Testis (tissue), 3 donors: ENCODE results near the gene OAS2. TPM values are rescaled to one million over a fixed set of nuclear protein-coding genes. Genes with fewer than 3 reads are reported as not detected.

ENCODE experiments used
- DNase-seq: peaks from one replicate; pipeline ENCODE4 v3.0.0-alpha.2; 2019
- H3K27ac ChIP-seq, 2 donors: fragments of 200-600 bp; sonication (generic); one replicate each; pipeline ENCODE4 v1.5.1; 2019
- H3K27me3 ChIP-seq: fragments of 200-600 bp; sonication (generic); one replicate; pipeline ENCODE4 v1.5.1; 2019
- H3K36me3 ChIP-seq: fragments of 200-600 bp; sonication (generic); one replicate; pipeline ENCODE4 v1.5.1; 2017; ENCODE audit warnings: low read depth; ENCODE audit errors: missing control alignments
- H3K4me1 ChIP-seq: fragments of 200-600 bp; sonication (generic); one replicate; pipeline ENCODE4 v1.5.1; 2019
- H3K4me3 ChIP-seq, 2 donors: fragments of 200-600 bp; sonication (generic); one replicate each; pipeline ENCODE4 v1.5.1; 2017 to 2019
- H3K9me3 ChIP-seq: fragments of 200-600 bp; sonication (generic); one replicate; pipeline ENCODE4 v1.5.1; 2017
- CTCF ChIP-seq, 3 experiments: fragments of 450-650 bp in 2 of 3; fragments of 200-600 bp in 1 of 3; sonication (generic) in 1 of 3; IDR thresholded peaks; one replicate each; pipeline ENCODE4 v1.5.1; 2016 to 2019; ENCODE audit warnings: antibody characterized with exemption in 3 of 3, mild to moderate bottlenecking in 2 of 3, moderate library complexity in 1 of 3
- POLR2A ChIP-seq: fragments of 450-650 bp; IDR thresholded peaks from one replicate; pipeline ENCODE4 v1.6.1; 2017; ENCODE audit warnings: antibody characterized with exemption, mild to moderate bottlenecking, moderate library complexity
- WGBS, 2 donors: methylation state at CpG; one replicate each; pipeline ENCODE4 v1.1.5; 2018; 5-methylcytosine and 5-hydroxymethylcytosine counted together
- intact Hi-C: fragments of 100-400 bp; cut with DNase I; formaldehyde crosslinking; loops from one replicate; pipeline ENCODE4 v1.15.1; 2023; ENCODE audit warnings: low total_unique reads
- polyA plus RNA-seq: library from polyadenylated mRNA; stranded (reverse); fragments of 350-450 nt; fragmentation: Illumina TruSeq; extraction: RNeasy Lipid Tissue Mini Kit (QIAGEN cat#74804); gene quantifications from one replicate; pipeline ENCODE4 v1.2.3, GENCODE V29; 2014; ENCODE audit warnings: low read depth, low replicate concordance; ENCODE audit not compliant: insufficient read depth
- total RNA-seq, 2 donors: library from RNA; depleted of rRNA; stranded (reverse); fragments of >200 nt; gene quantifications; one replicate each; pipeline ENCODE4 v1.2.3, GENCODE V29; 2016

Gene OAS2
- total and polyA plus RNA-seq, 3 donors from 2014 or later, result 3.2 to 9.0 (median 3.5) TPM

- intact Hi-C loops, result no loop called here
- no peak overlapping the region for H3K4me3 ChIP-seq
- peaks cover 4% of the 10 kb centered on the region for H3K4me1 ChIP-seq
- 63 to 89% methylated on average over 4 of the region's 4 CpGs for WGBS, 2 donors
- TF ChIP-seq CTCF (IDR thresholded peaks at IDR 0.05), result no peak
- TF ChIP-seq POLR2A, result no peak
- H3K36me3 ChIP-seq, result no peaks in the 10 kb centered on the region
- H3K9me3 ChIP-seq, result no peaks in the 10 kb centered on the region
- no peak overlapping the region for H3K27ac ChIP-seq
- H3K27me3 ChIP-seq, result no peaks in the 10 kb centered on the region
- DNase-seq, result no peak
These were observed 49.4 kb downstream of the OAS2 start for GRCh38 chr12:113027726-113028125.

GRCh38 chr12:113030875-113031525 is 52.7 kb downstream of the OAS2 start:
- 31 to 38% methylated on average over 9 of the region's 9 CpGs for WGBS, 2 donors
- Histone ChIP-seq H3K4me3 (no peak overlapping the region), H3K27ac (no peak overlapping the region), H3K4me1 (peaks cover 4% of the 10 kb centered on the region), H3K36me3 (no peaks in the 10 kb centered on the region), H3K27me3 (no peaks in the 10 kb centered on the region), H3K9me3 (no peaks in the 10 kb centered on the region)
- peak; percentile 67 for DNase-seq
- intact Hi-C loops, result no loop called here
- TF ChIP-seq CTCF (IDR thresholded peaks at IDR 0.05) (peak; percentile 56 to 78 (median 73)), POLR2A (no peak)

GRCh38 chr12:113039911-113040445 is 61.7 kb downstream of the OAS2 start:
- Histone ChIP-seq H3K9me3 (no peaks in the 10 kb centered on the region), H3K27me3 (no peaks in the 10 kb centered on the region), H3K36me3 (no peaks in the 10 kb centered on the region), H3K4me1 (no peaks in the 10 kb centered on the region), H3K4me3 (no peak overlapping the region), H3K27ac (no peak overlapping the region)
- intact Hi-C loops, result no loop called here
- WGBS, 2 donors, result 73 to 83% methylated on average over 4 of the region's 4 CpGs
- TF ChIP-seq POLR2A (no peak), CTCF (IDR thresholded peaks at IDR 0.05) (no peak)
- DNase-seq, result no peak

- intact Hi-C loops, result no loop called here
- Histone ChIP-seq H3K27me3 (no peaks in the 10 kb centered on the region), H3K4me3 (no peak overlapping the region), H3K9me3 (no peaks in the 10 kb centered on the region), H3K36me3 (no peaks in the 10 kb centered on the region), H3K27ac (no peak overlapping the region), H3K4me1 (no peaks in the 10 kb centered on the region)
- TF ChIP-seq POLR2A, result no peak
- no peak for TF ChIP-seq CTCF (IDR thresholded peaks at IDR 0.05)
- peak; percentile 26 for DNase-seq
- WGBS, 2 donors, result 67 to 74% methylated on average over 7 of the region's 7 CpGs
These were observed 62.4 kb downstream of the OAS2 start for GRCh38 chr12:113040722-113041171.

- no peak for TF ChIP-seq CTCF (IDR thresholded peaks at IDR 0.05)
- TF ChIP-seq POLR2A, result no peak
- Histone ChIP-seq H3K4me1 (no peaks in the 10 kb centered on the region), H3K27me3 (no peaks in the 10 kb centered on the region), H3K9me3 (no peaks in the 10 kb centered on the region), H3K36me3 (no peaks in the 10 kb centered on the region), H3K4me3 (no peak overlapping the region), H3K27ac (no peak overlapping the region)
- intact Hi-C loops, result no loop called here
- whole genome bisulfite sequencing, 2 donors, result 86 to 92% methylated on average over 7 of the region's 7 CpGs
- DNase-seq, result no peak
These were observed 63.2 kb downstream of the OAS2 start for GRCh38 chr12:113041560-113041959.
